Kidney (tissue), 14 donors: ENCODE data around the gene MOB3A. TPM values are rescaled to one million over a fixed set of nuclear protein-coding genes. Genes with fewer than 3 reads are reported as not detected.
A peak's percentile ranks its signal among the peaks of the same experiment; 100 is the strongest.
"Not testable (repeated sequence)": the region's sequence is repeated elsewhere in the genome, so short reads cannot be mapped to it uniquely, and the experiment has no call there.

Experiments used
- DNase-seq, 5 donors: peaks; one replicate each; pipeline ENCODE4 v3.0.0-alpha.2; 2013 to 2020
- FAIRE-seq: peaks from 2 replicates; lab custom pipeline; 2012; peaks lifted over from hg19 to GRCh38; lab: Jason Lieb, UNC
- H3K27ac ChIP-seq, 2 donors: one replicate each; pipeline ENCODE4 v1.7.0; 2013; ENCODE audit warnings: low read depth in 2 of 2, low read length in 2 of 2, inconsistent platforms in 1 of 2
- H3K27me3 ChIP-seq: one replicate; pipeline ENCODE4 v1.7.1; 2013; ENCODE audit warnings: low read length, inconsistent platforms; ENCODE audit not compliant: control insufficient read depth, insufficient read depth
- H3K36me3 ChIP-seq, 3 donors: one replicate each; pipeline versions ENCODE4 v1.7.0 to v1.7.1; 2013; ENCODE audit warnings: low read length in 3 of 3, control low read depth in 1 of 3, inconsistent platforms in 1 of 3; ENCODE audit not compliant: insufficient read depth in 3 of 3, control insufficient read depth in 2 of 3
- H3K4me1 ChIP-seq, 3 donors: one replicate each; pipeline versions ENCODE4 v1.7.0 to v1.7.1; 2013; ENCODE audit warnings: low read length in 3 of 3, inconsistent platforms in 1 of 3, low read depth in 1 of 3; ENCODE audit not compliant: control insufficient read depth in 2 of 3, insufficient read depth in 2 of 3
- H3K4me3 ChIP-seq, 3 donors: one replicate each; pipeline versions ENCODE4 v1.7.0 to v1.8.1; 2013; ENCODE audit warnings: low read length in 3 of 3, control low read depth in 1 of 3, inconsistent platforms in 1 of 3
- H3K9ac ChIP-seq, 3 donors: one replicate each; pipeline versions ENCODE4 v1.7.0 to v1.7.1; 2013; ENCODE audit warnings: low read length in 3 of 3, control low read depth in 1 of 3, inconsistent platforms in 1 of 3
- H3K9me3 ChIP-seq, 3 donors: one replicate each; pipeline versions ENCODE4 v1.7.0 to v1.7.1; 2013; ENCODE audit warnings: low read length in 3 of 3, control low read depth in 1 of 3, inconsistent platforms in 1 of 3; ENCODE audit not compliant: control insufficient read depth in 2 of 3, insufficient read depth in 1 of 3
- CTCF ChIP-seq: IDR thresholded peaks from 3 replicates; pipeline ENCODE4 v1.5.1; 2012; ENCODE audit warnings: mild to moderate bottlenecking, moderate library complexity, borderline replicate concordance; ENCODE audit not compliant: insufficient read depth; ENCODE audit errors: extremely low read depth
- intact Hi-C: fragments of 100-400 bp; cut with DNase I; formaldehyde crosslinking; loops from one replicate; pipeline ENCODE4 v1.11.1; 2022
- polyA plus RNA-seq: library from polyadenylated mRNA; stranded (reverse); fragments of 350-450 nt; fragmentation: Illumina TruSeq; extraction: RNeasy Lipid Tissue Mini Kit (QIAGEN cat#74804); gene quantifications from one replicate; pipeline ENCODE4 v1.2.3, GENCODE V29; 2014; ENCODE audit warnings: low read depth, low replicate concordance; ENCODE audit not compliant: insufficient read depth
- total RNA-seq: library from RNA; stranded (reverse); fragmentation: NEBNext Ultra II Directional; extraction: Animal tissue kit (Norgen Biotek cat#: 25700); gene quantifications from one replicate; pipeline ENCODE4 v1.2.1, GENCODE V29; 2021
- donor health status: control.
- donor health status: control.
- donor health status: control.
- donor health status: control.
- donor health status: control.
- donor health status: DM: yes; HTN: yes; CAD: no.
- donor health status: Normal renal cell carcinoma (clear cell type).

The MOB3A gene
- total and polyA plus RNA-seq, 2 donors from 2014 or later: 16.9 to 59.7 TPM

GRCh38 chr19:2097886-2098327, 1.8 kb upstream of the MOB3A start:
- FAIRE-seq (no peak), DNase-seq (peak in 1 of 5 donors; percentile 71)
- intact Hi-C loops: no loop called here
- H3K36me3 ChIP-seq: peaks cover 0 to 17% (median 6%) of the 10 kb centered on the region in 3 donors
- H3K9me3 ChIP-seq: no peaks in the 10 kb centered on the region
- no peak overlapping the region for H3K9ac ChIP-seq
- TF ChIP-seq CTCF: no peak
- H3K27ac ChIP-seq: no peak overlapping the region
- peaks cover 0 to 15% (median 8%) of the 10 kb centered on the region in 3 donors for H3K4me1 ChIP-seq
- no peaks in the 10 kb centered on the region for H3K27me3 ChIP-seq
- H3K4me3 ChIP-seq: no peak overlapping the region

GRCh38 chr19:2097203-2097885, 1.2 kb upstream of the MOB3A start:
- no peak for TF ChIP-seq CTCF
- no peak overlapping the region for H3K9ac ChIP-seq
- H3K9me3 ChIP-seq: no peaks in the 10 kb centered on the region
- FAIRE-seq (no peak), DNase-seq (no peak)
- H3K36me3 ChIP-seq: peaks cover 0 to 17% (median 6%) of the 10 kb centered on the region in 3 donors
- peak overlapping the region in 2 of 3 donors; percentile 44 to 65 for H3K4me3 ChIP-seq
- peaks cover 0 to 15% (median 8%) of the 10 kb centered on the region in 3 donors for H3K4me1 ChIP-seq
- H3K27me3 ChIP-seq: no peaks in the 10 kb centered on the region
- peak overlapping the region; percentile 59 to 71 for H3K27ac ChIP-seq
- intact Hi-C loops: no loop called here

- peak; percentile 49 for TF ChIP-seq CTCF
- peak; percentile 99 to 100 (median 99) for DNase-seq
- H3K9ac ChIP-seq: peak within 1 kb of the TSS in 2 of 3 donors; percentile 36 to 51
- no peaks in the 10 kb centered on the region for H3K9me3 ChIP-seq
- H3K27me3 ChIP-seq: no peaks in the 10 kb centered on the region
- H3K36me3 ChIP-seq: peaks cover 0 to 11% (median 6%) of the 10 kb centered on the region in 3 donors
- intact Hi-C loops: no loop called here
- H3K4me1 ChIP-seq: peaks cover 0 to 15% (median 8%) of the 10 kb centered on the region in 3 donors
- H3K4me3 ChIP-seq: peak within 1 kb of the TSS; percentile 57 to 75 (median 61)
- no peak for FAIRE-seq
- peak within 1 kb of the TSS; percentile 93 to 97 for H3K27ac ChIP-seq
Measured at GRCh38 chr19:2096480-2097202, 515 bp upstream of the MOB3A start, which contains the start of gene IZUMO4. Gene IZUMO4, plus strand, starts transcription at chr19:2096915. Its CDS starts 31 bp downstream, at chr19:2096946.

GRCh38 chr19:2091926-2092525, 4.1 kb downstream of the MOB3A start:
- peaks cover 0 to 15% (median 1%) of the 10 kb centered on the region in 3 donors for H3K4me1 ChIP-seq

More at GRCh38 chr19:2091926-2092525, 4.1 kb downstream of the MOB3A start:
- H3K27ac ChIP-seq, intact Hi-C loops, H3K4me3 ChIP-seq, DNase-seq, H3K27me3 ChIP-seq, H3K36me3 ChIP-seq, H3K9ac ChIP-seq, H3K9me3 ChIP-seq, FAIRE-seq: not testable (repeated sequence)
